Osteoblast (primary cell): Measurements from ENCODE around the gene STX8. TPM values are rescaled to one million over a fixed set of nuclear protein-coding genes. Genes with fewer than 3 reads are reported as not detected.

Experiments
- DNase-seq: peaks from one replicate; pipeline ENCODE4 v3.0.0; 2011; ENCODE audit warnings: low spot score, mixed read lengths; ENCODE audit not compliant: insufficient read length; ENCODE audit errors: missing footprints
- H2AFZ ChIP-seq: 2 replicates; pipeline ENCODE4 v1.6.0; 2011; ENCODE audit warnings: mild to moderate bottlenecking, low read length
- H3K27ac ChIP-seq: 2 replicates; pipeline ENCODE4 v1.5.1; 2011; ENCODE audit warnings: mild to moderate bottlenecking, low read depth, low read length, moderate library complexity
- H3K27me3 ChIP-seq: 2 replicates; pipeline ENCODE4 v1.6.0; 2012; ENCODE audit warnings: mild to moderate bottlenecking, control low read depth, inconsistent platforms, low read length, moderate library complexity; ENCODE audit not compliant: insufficient read depth
- H3K36me3 ChIP-seq: 2 replicates; pipeline ENCODE4 v1.5.1; 2011; ENCODE audit warnings: mild to moderate bottlenecking, low read length, control low read depth, moderate library complexity; ENCODE audit not compliant: insufficient read depth
- H3K4me1 ChIP-seq: 2 replicates; pipeline ENCODE4 v1.5.1; 2011; ENCODE audit warnings: mild to moderate bottlenecking, low read length, control low read depth, moderate library complexity; ENCODE audit not compliant: insufficient read depth
- H3K4me2 ChIP-seq: 2 replicates; pipeline ENCODE4 v1.6.0; 2011; ENCODE audit warnings: mild to moderate bottlenecking, low read length; ENCODE audit not compliant: insufficient read depth
- H3K4me3 ChIP-seq: fragments of 200-600 bp; sonication (generic); 3 replicates; pipeline ENCODE4 v1.5.1; 2012; ENCODE audit warnings: mild to moderate bottlenecking, low read length, inconsistent platforms; ENCODE audit not compliant: insufficient read depth
- H3K79me2 ChIP-seq: 2 replicates; pipeline ENCODE4 v1.6.0; 2012; ENCODE audit warnings: mild to moderate bottlenecking, low read length, control low read depth, inconsistent platforms; ENCODE audit not compliant: insufficient read depth
- H3K9me3 ChIP-seq: 2 replicates; pipeline ENCODE4 v1.5.1; 2011; ENCODE audit warnings: low read depth, low read length, control low read depth
- H4K20me1 ChIP-seq: 2 replicates; pipeline ENCODE4 v1.6.0; 2012; ENCODE audit warnings: mild to moderate bottlenecking, low read length, control low read depth; ENCODE audit not compliant: insufficient read depth
- total RNA-seq: library from RNA; depleted of rRNA; stranded (reverse); fragments of >200 nt; gene quantifications from 2 replicates; pipeline ENCODE4 v1.2.3, GENCODE V29; 2012
- TF ChIP-seq, protein P1 (sequence below): IDR thresholded peaks from 2 replicates; pipeline ENCODE4 v1.5.1; 2011; ENCODE audit warnings: mild to moderate bottlenecking, low read depth, low read length, moderate library complexity; ENCODE audit errors: extremely low read depth

The STX8 gene
- total RNA-seq, 1 donor, result 72.7 TPM

DNA sequence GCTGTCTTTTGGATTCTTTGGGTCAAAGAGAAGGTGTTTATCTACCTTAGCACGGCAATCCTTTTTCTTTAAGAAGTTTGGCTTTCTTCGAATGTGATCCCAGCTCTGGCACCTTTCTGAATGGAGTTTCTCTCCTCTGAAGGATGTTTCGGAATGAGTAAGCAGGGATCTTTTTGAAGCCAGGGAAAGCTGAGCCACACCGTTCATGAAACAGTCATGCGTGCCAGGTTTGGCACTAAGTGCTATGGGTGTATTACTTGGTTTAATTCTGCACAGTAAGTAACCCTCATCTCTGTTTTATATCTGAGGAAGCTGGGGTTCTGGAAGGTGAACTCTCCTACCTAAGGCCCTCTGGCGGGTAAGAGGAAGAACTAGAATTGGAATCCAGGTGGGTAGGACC lies 319.8 kb downstream of the STX8 start:
- TF ChIP-seq, protein P1, sequence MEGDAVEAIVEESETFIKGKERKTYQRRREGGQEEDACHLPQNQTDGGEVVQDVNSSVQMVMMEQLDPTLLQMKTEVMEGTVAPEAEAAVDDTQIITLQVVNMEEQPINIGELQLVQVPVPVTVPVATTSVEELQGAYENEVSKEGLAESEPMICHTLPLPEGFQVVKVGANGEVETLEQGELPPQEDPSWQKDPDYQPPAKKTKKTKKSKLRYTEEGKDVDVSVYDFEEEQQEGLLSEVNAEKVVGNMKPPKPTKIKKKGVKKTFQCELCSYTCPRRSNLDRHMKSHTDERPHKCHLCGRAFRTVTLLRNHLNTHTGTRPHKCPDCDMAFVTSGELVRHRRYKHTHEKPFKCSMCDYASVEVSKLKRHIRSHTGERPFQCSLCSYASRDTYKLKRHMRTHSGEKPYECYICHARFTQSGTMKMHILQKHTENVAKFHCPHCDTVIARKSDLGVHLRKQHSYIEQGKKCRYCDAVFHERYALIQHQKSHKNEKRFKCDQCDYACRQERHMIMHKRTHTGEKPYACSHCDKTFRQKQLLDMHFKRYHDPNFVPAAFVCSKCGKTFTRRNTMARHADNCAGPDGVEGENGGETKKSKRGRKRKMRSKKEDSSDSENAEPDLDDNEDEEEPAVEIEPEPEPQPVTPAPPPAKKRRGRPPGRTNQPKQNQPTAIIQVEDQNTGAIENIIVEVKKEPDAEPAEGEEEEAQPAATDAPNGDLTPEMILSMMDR, result no peak
- Histone ChIP-seq H3K4me3 (no peak overlapping the region), H3K4me2 (no peak overlapping the region), H2AFZ (no peak overlapping the region), H3K27me3 (no peaks in the 10 kb centered on the region), H3K9me3 (no peaks in the 10 kb centered on the region), H3K79me2 (no peaks in the 10 kb centered on the region), H3K36me3 (no peaks in the 10 kb centered on the region), H3K27ac (no peak overlapping the region), H3K4me1 (no peaks in the 10 kb centered on the region), H4K20me1 (no peaks in the 10 kb centered on the region)
- DNase-seq, result no peak

DNA sequence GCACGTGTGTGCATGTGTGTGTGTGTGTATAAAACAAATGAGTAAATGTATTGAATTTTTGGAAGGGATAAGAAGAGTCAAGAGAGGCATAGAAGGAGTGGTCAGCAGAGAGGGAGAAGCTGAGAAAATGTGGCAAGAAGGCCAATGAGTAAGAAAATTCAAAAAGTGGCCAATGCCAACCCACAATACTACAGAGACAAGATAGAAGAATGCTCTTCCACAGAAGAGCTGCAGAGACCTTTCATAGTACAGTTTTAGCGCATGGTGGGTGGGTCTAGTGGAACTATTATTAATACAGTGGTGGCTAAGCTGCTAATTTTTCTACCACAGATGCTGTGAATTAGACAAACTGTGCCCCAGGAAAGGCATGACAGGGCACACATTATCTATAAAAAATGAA lies 320.8 kb downstream of the STX8 start:
- H3K27me3 ChIP-seq, result no peaks in the 10 kb centered on the region
- H3K4me2 ChIP-seq, result no peak overlapping the region
- H3K4me1 ChIP-seq, result no peaks in the 10 kb centered on the region
- H4K20me1 ChIP-seq, result no peaks in the 10 kb centered on the region
- no peaks in the 10 kb centered on the region for H3K9me3 ChIP-seq
- H3K4me3 ChIP-seq, result no peak overlapping the region
- H2AFZ ChIP-seq, result no peak overlapping the region
- no peaks in the 10 kb centered on the region for H3K36me3 ChIP-seq
- H3K27ac ChIP-seq, result no peak overlapping the region
- no peak for DNase-seq
- no peaks in the 10 kb centered on the region for H3K79me2 ChIP-seq
- TF ChIP-seq, protein P1, result no peak

DNA sequence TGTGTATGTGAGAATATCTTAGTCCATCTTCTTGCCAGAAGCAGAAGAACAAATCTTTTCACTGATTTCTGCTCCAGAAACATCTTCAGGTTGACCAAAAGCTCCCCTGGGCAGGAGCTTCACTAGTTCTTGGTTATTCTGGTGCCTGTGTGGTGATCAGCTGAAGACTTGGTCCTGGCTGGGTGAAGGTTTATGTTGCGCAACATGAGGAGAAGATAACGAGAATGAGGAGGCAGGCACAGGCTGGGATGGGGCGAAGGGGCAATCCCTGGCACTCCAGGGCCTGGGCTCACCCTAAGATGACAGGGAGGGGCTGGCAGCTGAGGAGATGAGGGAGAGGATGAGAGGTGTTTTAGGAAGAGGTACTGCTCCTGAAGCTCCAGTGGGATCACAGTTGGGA lies 322.3 kb downstream of the STX8 start:
- Histone ChIP-seq H3K9me3 (no peaks in the 10 kb centered on the region), H4K20me1 (no peaks in the 10 kb centered on the region), H3K4me2 (no peak overlapping the region), H3K4me3 (no peak overlapping the region), H3K27ac (no peak overlapping the region), H3K36me3 (no peaks in the 10 kb centered on the region), H3K4me1 (no peaks in the 10 kb centered on the region), H2AFZ (no peak overlapping the region), H3K27me3 (no peaks in the 10 kb centered on the region), H3K79me2 (no peaks in the 10 kb centered on the region)
- TF ChIP-seq, protein P1, result no peak
- peak; percentile 38 for DNase-seq

DNA sequence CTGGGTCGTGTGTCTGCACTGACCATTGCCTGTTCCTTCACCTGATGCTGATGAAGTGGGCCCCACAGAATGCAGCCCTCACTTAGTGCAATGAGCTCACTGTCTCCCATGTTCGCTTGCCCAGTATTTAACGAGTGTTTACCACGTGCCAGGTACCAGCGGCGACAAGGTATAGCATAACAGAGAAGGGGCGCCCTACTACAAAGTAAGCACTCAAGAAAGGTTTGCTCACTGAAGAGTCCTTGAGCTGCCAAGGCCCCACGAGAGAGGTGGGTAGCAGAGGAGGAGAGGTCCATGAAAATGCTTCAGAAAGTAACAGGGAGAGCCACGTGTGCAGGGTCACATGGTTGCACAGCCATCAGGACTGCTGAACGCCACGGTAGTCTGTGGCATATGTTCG lies 324.3 kb downstream of the STX8 start:
- H3K9me3 ChIP-seq, result no peaks in the 10 kb centered on the region
- no peak overlapping the region for H3K4me2 ChIP-seq
- no peak overlapping the region for H3K27ac ChIP-seq
- no peaks in the 10 kb centered on the region for H3K36me3 ChIP-seq
- no peaks in the 10 kb centered on the region for H3K27me3 ChIP-seq
- no peaks in the 10 kb centered on the region for H3K79me2 ChIP-seq
- peak; percentile 42 for DNase-seq
- no peak overlapping the region for H2AFZ ChIP-seq
- H4K20me1 ChIP-seq, result no peaks in the 10 kb centered on the region
- no peak overlapping the region for H3K4me3 ChIP-seq
- no peaks in the 10 kb centered on the region for H3K4me1 ChIP-seq
- TF ChIP-seq, protein P1, result no peak
